Measurements from ENCODE around the gene OTX2.

The OTX2 gene

DNA sequence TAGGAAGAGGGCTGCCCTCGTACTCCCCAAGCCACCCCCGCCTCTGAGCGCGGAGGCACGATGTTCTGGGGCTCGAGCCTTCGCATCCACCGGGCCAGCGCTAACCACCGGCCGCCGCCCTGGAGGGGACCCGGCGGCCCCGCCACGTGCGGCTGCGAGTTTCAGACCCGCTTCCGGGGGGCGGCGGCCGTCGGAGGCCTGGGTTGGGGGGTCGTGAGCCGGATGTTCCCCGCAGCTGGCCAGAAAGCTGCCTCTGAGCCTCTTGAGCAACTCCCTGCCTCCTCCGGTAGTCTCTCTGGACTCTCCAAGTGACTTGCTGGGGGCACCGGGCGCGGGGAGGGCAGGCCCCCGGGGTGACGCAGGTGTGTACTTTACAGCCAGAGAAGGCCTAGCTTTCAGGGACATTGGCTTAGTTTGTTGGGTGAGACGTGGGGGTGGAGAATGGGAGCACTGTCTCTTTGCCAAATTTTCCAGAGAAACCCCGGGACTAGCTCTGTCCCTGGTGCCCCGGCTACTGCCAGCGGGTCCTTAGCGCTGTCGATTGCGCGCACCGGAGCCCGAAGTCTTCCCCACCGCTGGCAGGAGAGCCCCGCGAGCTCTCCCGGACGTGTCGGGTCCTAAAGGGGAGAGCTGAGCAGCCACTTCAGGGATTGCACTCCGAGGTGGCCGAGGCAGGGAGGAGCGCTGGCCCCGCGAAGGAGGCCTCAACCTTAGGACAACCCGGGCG lies 15.6 kb downstream of the OTX2 start:
- DNase-seq = no peak

DNA sequence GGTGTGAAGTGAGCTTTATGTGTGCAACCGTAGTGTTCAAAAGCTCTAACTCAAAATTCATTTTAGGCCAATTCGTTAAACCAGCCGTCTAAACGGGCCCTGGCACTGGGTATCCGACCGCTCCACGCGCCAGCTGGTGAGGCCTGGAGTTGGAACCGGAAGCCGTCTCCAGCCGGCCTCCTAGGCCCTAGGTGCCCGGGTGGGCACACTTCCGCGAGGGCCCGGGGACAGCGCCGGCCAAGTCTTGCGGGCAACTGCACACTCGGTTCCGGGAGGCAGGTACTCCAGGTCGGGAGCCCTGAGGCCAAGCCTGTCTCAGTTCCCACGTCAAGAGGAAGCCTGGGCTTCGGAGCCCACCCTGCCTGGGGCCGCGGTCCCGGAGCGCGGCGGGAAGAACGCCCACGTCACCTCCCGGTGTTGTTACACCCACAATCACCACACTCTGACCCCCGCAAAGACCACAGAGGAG lies 16.2 kb downstream of the OTX2 start:
- DNase-seq = no peak

DNA sequence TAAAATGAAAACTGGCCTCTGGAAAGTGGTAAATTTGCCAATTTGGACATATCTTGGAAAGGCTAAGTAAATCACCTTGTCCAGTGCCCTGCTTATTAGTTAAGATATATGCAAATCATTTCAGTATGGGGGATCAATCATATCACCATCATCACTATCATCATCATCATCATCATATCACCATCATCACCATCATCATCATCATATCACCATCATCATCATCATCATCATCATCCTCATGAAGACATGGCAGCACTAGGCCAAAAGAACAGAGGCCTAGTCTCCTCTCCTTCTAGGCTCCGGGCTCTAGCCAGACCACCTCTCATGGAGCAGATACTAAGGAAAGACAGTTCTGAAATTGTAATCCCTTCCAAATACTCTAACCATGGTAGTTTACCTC lies 20.3 kb downstream of the OTX2 start:
- no peak for DNase-seq

DNA sequence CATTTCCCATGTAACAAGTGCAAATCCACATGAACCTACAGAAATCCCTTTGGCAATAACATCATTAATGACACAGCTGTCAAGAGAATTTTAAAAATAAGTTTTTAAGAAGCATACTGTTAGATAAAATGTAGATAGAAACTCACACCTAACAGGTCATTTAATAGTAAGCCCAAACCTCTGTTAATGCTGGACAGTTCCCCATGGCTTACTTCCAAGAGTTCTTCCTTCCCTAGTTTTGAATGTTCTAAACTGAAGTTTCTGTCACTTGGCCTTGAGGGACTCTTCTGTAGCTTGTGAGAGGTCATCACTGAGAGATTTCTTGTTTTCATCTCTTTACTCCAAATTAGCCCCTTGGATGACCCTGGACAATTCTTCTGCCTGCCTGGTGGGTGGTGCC lies 22.7 kb downstream of the OTX2 start:
- no peak for DNase-seq

- no peak for DNase-seq
Observed at GRCh38 chr14:56782711-56783110, 27.6 kb downstream of the OTX2 start.

- DNase-seq = no peak
Observed at GRCh38 chr14:56774503-56774902, 35.8 kb downstream of the OTX2 start.

- no peak for DNase-seq
Observed at GRCh38 chr14:56770512-56770911, 39.8 kb downstream of the OTX2 start.

GRCh38 chr14:56760164-56760914 lies 49.9 kb downstream of the OTX2 start:
- no peak for DNase-seq

- DNase-seq = no peak
Observed at GRCh38 chr14:56759633-56760032, 50.6 kb downstream of the OTX2 start.

DNA sequence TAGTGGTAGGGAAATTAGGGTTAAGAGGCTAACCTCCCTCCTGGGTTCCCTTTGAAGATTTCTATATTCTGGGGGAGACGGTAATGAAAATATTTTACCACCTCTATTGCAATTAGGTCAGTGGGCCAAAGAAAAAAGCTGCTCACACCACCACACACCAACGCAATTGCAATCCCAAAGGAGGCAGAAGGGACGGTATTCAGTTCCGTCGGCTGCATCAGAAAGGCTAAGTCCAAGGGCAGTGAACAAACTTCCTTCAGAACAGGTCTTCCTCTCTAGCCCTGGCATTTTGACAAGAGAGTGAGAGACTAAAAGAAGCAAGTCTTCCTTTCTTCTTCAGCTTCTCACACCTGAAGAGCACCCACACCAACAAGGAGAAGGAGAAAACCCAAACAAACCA lies 51.2 kb downstream of the OTX2 start:
- no peak for DNase-seq

GRCh38 chr14:56754921-56755320 lies 55.4 kb downstream of the OTX2 start:
- no peak for DNase-seq

- DNase-seq = no peak
Observed at GRCh38 chr14:56753396-56753795, 56.9 kb downstream of the OTX2 start.

DNA sequence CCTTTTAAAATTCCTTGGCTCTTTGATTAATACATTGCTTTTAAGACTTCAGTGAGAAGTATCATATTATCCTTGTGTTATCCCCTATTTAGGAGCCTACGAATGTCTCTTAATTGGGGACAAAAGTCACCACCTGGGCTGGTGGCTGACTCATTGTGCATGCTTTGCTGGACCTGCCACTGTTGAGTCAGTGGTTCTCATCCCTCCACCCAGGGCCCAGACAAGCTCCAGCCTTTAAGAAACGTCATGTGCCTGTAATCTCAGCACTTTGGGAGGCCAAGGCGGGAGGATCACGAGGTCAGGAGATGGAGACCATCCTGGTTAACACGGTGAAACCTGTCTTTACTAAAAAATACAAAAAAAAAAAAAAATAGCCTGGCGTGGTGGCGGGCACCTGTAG lies 57.9 kb downstream of the OTX2 start:
- no peak for DNase-seq

GRCh38 chr14:56751471-56751870 lies 58.8 kb downstream of the OTX2 start:
- no peak for DNase-seq
